IPS-15b (cell line): ENCODE data around the gene FXYD7.

Source experiments
- H3K27me3 ChIP-seq: one replicate; pipeline ENCODE4 v1.6.1; 2013; ENCODE audit warnings: low read length; ENCODE audit not compliant: control insufficient read depth, insufficient read depth
- H3K36me3 ChIP-seq: one replicate; pipeline ENCODE4 v1.6.1; 2013; ENCODE audit warnings: low read length; ENCODE audit not compliant: control insufficient read depth, insufficient read depth
- H3K4me1 ChIP-seq: one replicate; pipeline ENCODE4 v1.6.1; 2013; ENCODE audit warnings: mild to moderate bottlenecking, low read length; ENCODE audit not compliant: control insufficient read depth, insufficient read depth
- H3K4me3 ChIP-seq: one replicate; pipeline ENCODE4 v1.5.1; 2013; ENCODE audit warnings: low read depth, low read length
- H3K9ac ChIP-seq: one replicate; pipeline ENCODE4 v1.6.1; 2013; ENCODE audit warnings: low read depth, mild to moderate bottlenecking, low read length
- H3K9me3 ChIP-seq: one replicate; pipeline ENCODE4 v1.6.1; 2013; ENCODE audit warnings: mild to moderate bottlenecking, low read length; ENCODE audit not compliant: control insufficient read depth, insufficient read depth

Gene FXYD7

DNA sequence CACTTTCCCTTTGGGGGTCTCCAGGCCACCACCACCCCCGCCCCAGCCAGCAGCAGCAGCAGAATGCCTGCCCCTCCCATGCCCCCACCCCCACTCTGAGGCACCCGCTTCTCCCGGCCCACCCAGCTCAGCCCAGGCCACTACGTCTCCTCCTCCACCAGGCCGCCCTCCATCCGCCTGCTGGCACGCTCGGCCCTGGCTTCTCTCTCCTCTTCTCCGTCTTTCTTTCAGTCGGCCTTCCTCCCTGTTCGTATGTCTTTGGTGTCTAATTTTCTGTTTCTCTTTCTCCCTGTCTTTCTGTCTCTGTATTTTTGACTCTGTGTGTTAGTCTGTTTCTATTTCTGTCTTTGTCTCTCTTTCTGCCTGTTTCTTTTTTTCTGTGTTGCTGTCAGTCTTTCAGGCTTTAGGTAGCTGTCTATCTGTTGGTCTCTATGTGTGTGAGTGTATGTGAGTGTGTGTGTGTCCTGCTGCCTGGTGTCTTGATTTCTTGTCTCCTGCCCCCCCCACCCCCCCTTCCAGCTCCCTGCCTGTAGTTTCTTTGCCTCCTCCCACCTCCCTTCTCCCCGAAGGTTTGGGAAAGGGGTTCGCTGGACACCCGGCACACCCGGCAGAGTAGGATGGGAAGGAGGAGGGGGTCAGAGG, 8.3 kb upstream of the FXYD7 start, which contains the start of gene LGI4:
Gene LGI4 (minus strand): TSS at position 459 of the 642 bp plus-strand sequence. CDS start 379 bp downstream, at position 80.
- H3K4me3 ChIP-seq, result peak within 1 kb of the TSS; percentile 26
- peaks cover 10% of the 10 kb centered on the region for H3K4me1 ChIP-seq
- H3K9ac ChIP-seq, result no peak within 1 kb of the TSS

DNA sequence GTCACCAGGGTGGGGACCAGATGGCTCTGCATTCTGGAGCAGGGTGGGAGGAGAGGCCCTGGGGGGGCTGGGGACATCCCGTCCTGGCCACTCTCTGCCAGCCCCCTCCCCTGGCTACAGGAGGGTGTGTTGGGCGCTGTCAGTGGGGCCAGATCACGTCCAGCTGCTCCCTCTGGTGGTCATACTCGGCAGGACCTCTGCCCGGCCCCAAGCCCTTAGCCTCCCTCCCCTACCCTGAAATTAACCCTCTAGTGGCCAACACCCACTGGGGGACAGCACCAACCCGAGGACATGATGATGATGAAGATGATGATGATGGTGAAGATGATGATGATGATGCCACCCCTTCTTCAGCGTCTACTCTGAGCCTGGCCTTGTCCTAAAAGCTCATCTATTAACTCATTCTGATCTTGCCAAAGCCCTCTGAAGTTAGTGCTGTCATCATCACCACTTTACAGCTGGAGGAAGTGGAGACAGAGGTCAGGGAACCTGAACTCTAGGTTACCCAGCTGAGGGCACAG, 7.6 kb upstream of the FXYD7 start:
- H3K9ac ChIP-seq, result no peak overlapping the region
- no peaks in the 10 kb centered on the region for H3K9me3 ChIP-seq
- peaks cover under 1% of the 10 kb centered on the region for H3K27me3 ChIP-seq
- no peaks in the 10 kb centered on the region for H3K36me3 ChIP-seq
- H3K4me1 ChIP-seq, result peaks cover 10% of the 10 kb centered on the region
- peak overlapping the region; percentile 26 for H3K4me3 ChIP-seq

More for the DNA sequence above, 8.3 kb upstream of the FXYD7 start, which contains the start of gene LGI4:
- no peaks in the 10 kb centered on the region for H3K36me3 ChIP-seq
- no peaks in the 10 kb centered on the region for H3K27me3 ChIP-seq
- no peaks in the 10 kb centered on the region for H3K9me3 ChIP-seq

DNA sequence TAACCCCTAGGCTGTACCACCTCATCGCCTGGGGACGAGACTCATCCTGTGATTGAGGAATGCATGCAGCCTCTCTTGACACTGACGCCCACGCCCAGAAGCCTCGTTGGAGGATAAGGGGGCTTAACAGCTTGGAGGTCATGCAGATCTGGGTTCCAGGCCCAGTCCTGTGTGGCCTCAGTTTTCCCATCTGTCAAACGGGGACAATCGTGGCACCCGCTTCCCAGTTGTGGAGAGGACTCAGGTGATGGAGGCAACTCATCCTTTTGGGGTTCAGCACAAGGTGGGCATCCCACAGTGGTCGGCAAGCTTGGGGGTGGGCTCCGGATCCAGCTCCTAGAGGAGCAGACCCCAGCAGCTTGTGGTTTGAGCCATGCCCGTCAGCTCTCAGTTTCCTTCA, 6.8 kb upstream of the FXYD7 start:
- peaks cover 2% of the 10 kb centered on the region for H3K27me3 ChIP-seq
- H3K4me3 ChIP-seq, result no peak overlapping the region
- H3K9ac ChIP-seq, result no peak overlapping the region
- no peaks in the 10 kb centered on the region for H3K9me3 ChIP-seq
- H3K36me3 ChIP-seq, result no peaks in the 10 kb centered on the region
- peaks cover 15% of the 10 kb centered on the region for H3K4me1 ChIP-seq

DNA sequence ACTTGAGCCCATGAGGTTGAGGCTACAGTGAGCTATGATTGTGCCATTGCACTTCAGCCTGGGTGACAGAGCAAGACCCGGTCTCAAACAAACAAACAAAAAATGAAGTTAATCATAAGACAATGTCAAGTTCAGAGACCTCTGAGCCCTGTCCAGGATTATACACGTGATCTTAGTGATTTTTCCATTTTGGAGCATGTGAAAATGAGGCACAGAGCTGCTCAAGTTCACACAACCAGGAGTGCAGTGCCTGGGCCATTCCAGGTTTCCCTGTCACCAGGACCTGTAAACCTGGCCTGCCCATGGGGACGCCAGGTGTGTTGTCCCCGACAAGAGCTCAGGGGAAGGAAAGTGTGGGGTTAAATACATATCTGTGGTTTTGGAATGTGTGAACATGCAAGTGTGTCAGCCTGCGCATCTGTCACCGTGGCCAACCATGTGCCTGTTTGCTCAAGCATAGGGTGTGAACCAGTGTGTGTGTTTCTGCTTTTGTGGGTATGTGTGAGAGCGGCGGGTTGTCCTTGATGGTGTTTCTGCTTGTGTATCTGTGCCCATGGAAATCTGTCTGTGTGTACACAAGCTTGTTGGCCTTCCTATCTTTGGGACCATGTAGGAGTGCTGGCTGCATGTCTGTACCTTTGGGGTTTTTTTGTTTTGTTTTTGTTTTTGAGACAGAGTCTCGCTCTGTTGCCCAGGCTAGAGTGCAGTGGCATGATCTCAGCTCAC, 5.9 kb upstream of the FXYD7 start:
- no peak overlapping the region for H3K4me3 ChIP-seq
- no peaks in the 10 kb centered on the region for H3K36me3 ChIP-seq
- H3K9ac ChIP-seq, result no peak overlapping the region
- peaks cover 15% of the 10 kb centered on the region for H3K4me1 ChIP-seq
- H3K9me3 ChIP-seq, result no peaks in the 10 kb centered on the region
- peaks cover 7% of the 10 kb centered on the region for H3K27me3 ChIP-seq

DNA sequence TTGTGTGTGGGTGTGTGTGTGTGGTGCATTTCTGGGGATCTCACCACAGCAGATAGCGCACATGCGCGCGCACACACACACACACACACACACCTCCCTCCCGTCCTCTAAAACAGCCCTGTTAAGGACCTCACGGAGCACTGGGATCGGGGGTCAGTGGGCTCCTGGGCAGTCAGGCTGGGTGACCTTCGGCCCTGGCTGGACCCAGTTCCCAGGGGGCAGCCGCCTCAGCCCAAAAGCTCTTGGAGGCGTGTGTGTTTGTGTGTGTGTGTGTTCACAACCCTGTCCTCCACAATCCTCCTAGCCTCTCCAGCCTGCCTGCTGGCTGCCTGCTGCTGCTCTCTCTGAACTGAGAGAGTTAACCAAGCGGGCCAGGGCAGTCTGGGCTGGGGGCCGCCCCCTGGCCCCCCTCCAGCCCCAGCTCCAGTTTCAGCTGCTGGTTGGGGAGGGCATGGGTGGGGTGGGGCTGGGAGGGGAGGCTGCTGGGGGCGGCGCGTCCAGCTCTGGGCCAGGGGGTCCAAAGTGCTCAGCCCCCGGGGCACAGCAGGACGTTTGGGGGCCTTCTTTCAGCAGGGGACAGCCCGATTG, 4.7 kb upstream of the FXYD7 start, which contains the start of gene FXYD1:
Gene FXYD1 (plus strand): TSS at position 520 of the 588 bp plus-strand sequence. CDS start 1,256 bp downstream, outside the sequence.
- Histone ChIP-seq H3K4me1 (peaks cover 15% of the 10 kb centered on the region), H3K9me3 (no peaks in the 10 kb centered on the region), H3K4me3 (no peak within 1 kb of the TSS), H3K36me3 (no peaks in the 10 kb centered on the region), H3K9ac (no peak within 1 kb of the TSS), H3K27me3 (peaks cover 7% of the 10 kb centered on the region)

DNA sequence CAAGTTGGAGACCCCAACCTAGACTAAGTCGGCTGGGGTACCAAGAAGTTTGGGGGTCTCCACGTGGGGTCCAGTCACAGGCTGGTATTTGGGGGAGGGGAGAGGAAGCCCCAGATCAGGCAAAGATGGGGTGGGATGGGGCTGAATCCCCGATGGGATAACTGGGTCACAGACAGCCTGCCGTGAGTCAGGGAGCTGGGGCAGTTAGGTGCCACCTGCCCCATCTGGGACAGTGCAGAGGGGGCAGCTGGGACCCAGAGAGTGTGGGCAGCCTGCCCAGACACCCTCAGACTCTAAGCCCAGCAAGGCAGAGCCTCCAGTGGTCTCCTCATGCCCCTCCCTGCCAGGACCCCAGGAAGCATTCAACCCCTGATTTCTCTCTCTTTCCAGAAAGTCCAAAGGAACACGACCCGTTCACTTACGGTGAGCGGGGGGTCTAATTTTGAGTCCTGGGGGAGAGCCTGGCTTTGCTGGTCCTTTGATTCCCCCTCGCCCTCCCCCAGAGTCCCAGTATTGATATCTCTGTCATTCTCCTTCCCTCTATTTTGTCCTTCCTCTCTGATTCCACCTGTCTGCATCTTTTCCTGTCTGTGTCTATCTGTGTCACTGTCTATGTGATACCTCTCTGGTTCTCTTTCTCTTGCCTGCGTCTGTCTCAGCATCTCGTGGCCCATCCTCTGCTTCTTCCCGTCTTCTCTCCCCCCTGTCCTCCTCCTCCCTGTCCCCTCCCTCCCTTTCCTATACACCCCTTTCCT, 2.7 kb upstream of the FXYD7 start:
- no peaks in the 10 kb centered on the region for H3K9me3 ChIP-seq
- H3K4me3 ChIP-seq, result peak overlapping the region; percentile 43
- no peak overlapping the region for H3K9ac ChIP-seq
- no peaks in the 10 kb centered on the region for H3K36me3 ChIP-seq
- peaks cover 14% of the 10 kb centered on the region for H3K27me3 ChIP-seq
- H3K4me1 ChIP-seq, result peaks cover 24% of the 10 kb centered on the region

DNA sequence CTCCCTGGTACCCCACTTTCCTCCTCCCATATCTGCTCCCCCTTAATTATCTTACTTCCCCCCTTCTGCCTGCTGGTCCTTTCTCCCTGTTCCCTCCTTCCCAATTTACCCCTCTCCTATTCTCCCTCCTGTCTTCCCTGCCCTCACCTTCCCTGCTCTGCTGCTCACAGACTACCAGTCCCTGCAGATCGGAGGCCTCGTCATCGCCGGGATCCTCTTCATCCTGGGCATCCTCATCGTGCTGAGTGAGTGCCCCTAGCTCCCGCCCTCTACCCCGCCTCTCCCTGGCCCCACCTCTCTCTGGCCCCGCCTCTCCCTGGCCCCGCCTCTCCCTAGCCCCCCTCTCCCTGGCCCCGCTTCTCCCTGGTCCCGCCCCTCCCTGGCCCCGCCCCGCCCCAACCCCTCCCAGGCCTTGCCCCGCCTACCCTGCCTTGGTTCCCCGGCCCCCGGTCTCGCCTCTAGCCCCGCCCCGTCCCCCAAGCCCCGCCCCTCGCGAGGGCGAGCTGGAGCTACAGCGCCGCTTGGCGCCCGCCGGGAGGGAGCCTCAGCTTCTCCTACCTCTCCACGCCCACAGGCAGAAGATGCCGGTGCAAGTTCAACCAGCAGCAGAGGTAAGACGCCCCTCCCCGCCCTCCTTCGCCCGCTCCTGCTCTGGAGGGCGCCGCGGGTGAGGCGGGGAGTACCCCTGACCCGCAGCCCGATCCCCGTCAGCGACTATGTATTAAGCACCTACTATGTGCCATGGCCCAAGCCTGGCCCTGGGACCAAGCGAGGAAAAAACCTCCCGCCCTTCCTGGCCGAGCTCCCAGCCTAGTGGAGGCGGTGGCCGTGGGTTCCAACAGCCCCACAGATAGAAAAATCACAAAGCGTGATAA, 1.9 kb upstream of the FXYD7 start:
- Histone ChIP-seq H3K9ac (peak overlapping the region; percentile 26), H3K36me3 (no peaks in the 10 kb centered on the region), H3K4me1 (peaks cover 19% of the 10 kb centered on the region), H3K9me3 (no peaks in the 10 kb centered on the region), H3K4me3 (peak overlapping the region; percentile 67), H3K27me3 (peaks cover 14% of the 10 kb centered on the region)

DNA sequence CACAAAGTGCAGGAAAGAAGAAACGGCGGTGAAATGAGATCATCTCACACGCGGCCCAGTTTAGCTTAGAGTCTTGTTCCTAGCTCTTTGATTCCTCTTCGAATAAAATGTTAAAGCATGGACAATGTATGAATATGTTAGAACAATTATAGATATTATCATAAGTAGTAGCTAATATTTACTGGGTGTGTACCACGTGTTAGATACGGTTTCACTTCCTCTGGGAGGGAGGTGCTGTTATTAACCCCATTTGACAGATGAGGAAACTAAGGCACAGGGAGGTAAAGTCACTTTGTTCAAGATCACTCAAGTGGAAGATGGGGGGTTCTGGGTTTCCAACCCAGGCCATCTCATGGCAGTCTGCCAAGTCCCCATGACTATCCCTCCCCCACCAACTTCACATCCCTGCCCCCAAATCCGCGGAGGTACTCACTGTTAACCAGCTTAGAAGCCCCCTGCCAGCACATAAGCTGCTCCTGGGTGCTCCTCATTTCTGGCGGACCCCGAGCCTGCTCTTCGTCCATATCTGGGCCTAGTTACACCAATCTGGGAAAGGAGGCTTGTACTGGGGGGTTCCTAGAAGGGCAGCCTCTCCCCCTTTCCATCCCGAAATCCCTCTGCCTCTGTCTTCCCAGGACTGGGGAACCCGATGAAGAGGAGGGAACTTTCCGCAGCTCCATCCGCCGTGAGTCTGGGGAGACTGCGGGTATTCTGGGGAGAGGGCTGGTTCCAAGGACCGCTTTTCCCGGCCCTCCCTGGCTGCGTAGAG, 1.0 kb upstream of the FXYD7 start:
- no peaks in the 10 kb centered on the region for H3K9me3 ChIP-seq
- H3K4me1 ChIP-seq, result peaks cover 19% of the 10 kb centered on the region
- peak overlapping the region; percentile 26 for H3K9ac ChIP-seq
- H3K4me3 ChIP-seq, result peak overlapping the region; percentile 67
- H3K36me3 ChIP-seq, result no peaks in the 10 kb centered on the region
- H3K27me3 ChIP-seq, result peaks cover 14% of the 10 kb centered on the region

DNA sequence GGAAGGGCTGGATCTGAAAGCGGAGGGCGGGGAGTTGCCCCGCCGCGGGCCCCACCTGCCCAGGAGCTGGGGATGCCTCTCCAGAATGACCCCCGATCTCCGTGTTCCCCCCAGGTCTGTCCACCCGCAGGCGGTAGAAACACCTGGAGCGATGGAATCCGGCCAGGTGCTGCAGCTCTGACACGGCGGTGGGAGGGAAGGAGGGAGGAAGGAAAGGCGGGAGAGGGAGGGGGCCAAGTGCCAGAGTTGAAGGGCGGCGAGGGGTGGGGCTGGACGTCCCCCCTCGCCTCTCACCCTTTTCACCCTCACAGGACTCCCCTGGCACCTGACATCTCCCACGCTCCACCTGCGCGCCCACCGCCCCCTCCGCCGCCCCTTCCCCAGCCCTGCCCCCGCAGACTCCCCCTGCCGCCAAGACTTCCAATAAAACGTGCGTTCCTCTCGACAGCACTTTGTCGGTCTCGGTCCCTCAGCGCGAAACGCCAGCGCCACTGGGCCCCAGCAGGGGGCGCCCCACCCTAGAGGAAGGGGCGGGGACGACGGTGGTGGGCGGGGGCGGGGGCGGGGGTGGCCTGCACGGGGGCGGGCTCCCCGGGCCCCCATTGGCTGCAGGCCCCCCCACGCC, 337 bp upstream of the FXYD7 start:
- Histone ChIP-seq H3K9ac (peak overlapping the region; percentile 16), H3K4me1 (peaks cover 19% of the 10 kb centered on the region), H3K9me3 (no peaks in the 10 kb centered on the region), H3K4me3 (peak overlapping the region; percentile 67), H3K27me3 (peaks cover 14% of the 10 kb centered on the region), H3K36me3 (no peaks in the 10 kb centered on the region)

DNA sequence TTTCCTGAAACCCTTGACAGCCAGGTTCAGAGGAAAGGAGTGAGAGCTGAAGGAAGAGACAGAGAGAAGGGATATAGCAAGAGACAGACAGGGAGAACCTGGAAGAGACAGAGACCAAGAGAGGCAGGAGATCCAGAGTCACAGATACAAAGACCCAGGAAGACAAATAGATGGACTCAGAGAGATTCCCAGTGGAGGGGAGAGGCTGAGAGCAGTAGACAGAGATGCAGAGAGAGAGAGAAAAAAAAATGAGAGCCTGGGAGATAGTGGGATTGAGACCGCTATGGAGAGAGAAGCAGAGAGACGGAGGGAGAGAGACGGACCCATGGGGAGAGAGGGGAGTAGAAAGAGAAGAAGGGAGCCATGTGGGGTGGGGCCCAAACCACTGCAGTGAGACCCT, 763 bp downstream of the FXYD7 start:
- H3K4me1 ChIP-seq, result peaks cover 18% of the 10 kb centered on the region
- H3K9ac ChIP-seq, result no peak overlapping the region
- peaks cover 14% of the 10 kb centered on the region for H3K27me3 ChIP-seq
- peak overlapping the region; percentile 65 for H3K4me3 ChIP-seq
- H3K36me3 ChIP-seq, result no peaks in the 10 kb centered on the region
- H3K9me3 ChIP-seq, result no peaks in the 10 kb centered on the region
